HG03280 (cell line): Measurements from ENCODE around the gene CCT7.

Experiments used
- ATAC-seq: cut with Tn5 transposase; IDR thresholded peaks from one replicate; pipeline ENCODE4 v1.9.1; 2021; ENCODE audit warnings: mild to moderate bottlenecking, moderate library complexity; ENCODE audit not compliant: unreplicated experiment

The CCT7 gene

GRCh38 chr2:73292316-73292905 lies 58.3 kb downstream of the CCT7 start:
- ATAC-seq: no peak

- ATAC-seq: peak; percentile 5
These were observed 58.9 kb downstream of the CCT7 start for GRCh38 chr2:73292906-73293533.

- peak; percentile 92 for ATAC-seq
These were observed 59.5 kb downstream of the CCT7 start, which contains the start of gene EGR4 for GRCh38 chr2:73293534-73294171. TSS of gene EGR4 (minus strand) at chr2:73293548. CDS start at chr2:73293317, 231 bp downstream.

- no peak for ATAC-seq
These were observed 60.1 kb downstream of the CCT7 start for GRCh38 chr2:73294239-73294638.

GRCh38 chr2:73295751-73296400 lies 61.8 kb downstream of the CCT7 start:
- no peak for ATAC-seq

- ATAC-seq: no peak
These were observed 63.0 kb downstream of the CCT7 start for GRCh38 chr2:73297151-73297559.

GRCh38 chr2:73297586-73297985 lies 63.5 kb downstream of the CCT7 start:
- no peak for ATAC-seq

GRCh38 chr2:73300926-73301325 lies 66.8 kb downstream of the CCT7 start:
- no peak for ATAC-seq

GRCh38 chr2:73301636-73302035 lies 67.5 kb downstream of the CCT7 start:
- ATAC-seq: no peak
